Brain microvascular endothelial cell (primary cell): ENCODE measurements around the gene LRMDA.

Experiments used
- DNase-seq: peaks from one replicate; pipeline ENCODE4 v3.0.0-alpha.2; 2020
- H3K27ac ChIP-seq: fragments of 250-450 bp; sonication (Bioruptor Pico); 2 replicates; pipeline ENCODE4 v1.5.1; 2020; ENCODE audit warnings: mild to moderate bottlenecking, moderate library complexity
- H3K27me3 ChIP-seq: fragments of 250-450 bp; sonication (Bioruptor Pico); replicated peaks from 2 replicates; pipeline ENCODE4 v1.5.1; 2020; ENCODE audit warnings: mild to moderate bottlenecking
- H3K36me3 ChIP-seq: fragments of 250-450 bp; sonication (Bioruptor Pico); replicated peaks from 2 replicates; pipeline ENCODE4 v1.5.1; 2020; ENCODE audit warnings: mild to moderate bottlenecking
- H3K4me3 ChIP-seq: 2 replicates; pipeline ENCODE4 v1.5.1; 2011; ENCODE audit warnings: low read depth, mild to moderate bottlenecking, control low read depth, low read length, moderate library complexity
- CTCF ChIP-seq: IDR thresholded peaks from 2 replicates; pipeline ENCODE4 v1.5.1; 2011; ENCODE audit warnings: low read depth, mild to moderate bottlenecking, moderate library complexity, low read length, control low read depth, inconsistent platforms; ENCODE audit errors: missing control alignments
- in situ Hi-C: cut with HindIII; loops from 2 replicates; pipeline ENCODE4 v1.10.0; 2017; ENCODE audit warnings: low sequenced_read_pairs, low pct_ligation_motif_present

LRMDA gene

GRCh38 chr10:76211691-76212090, 780.3 kb downstream of the LRMDA start:
- no peak overlapping the region for H3K4me3 ChIP-seq
- no peak for DNase-seq
- in situ Hi-C loops = no loop called here
- H3K36me3 ChIP-seq = no peaks in the 10 kb centered on the region
- H3K27me3 ChIP-seq = no peaks in the 10 kb centered on the region
- H3K27ac ChIP-seq = no peak overlapping the region
- no peak for TF ChIP-seq CTCF

DNA sequence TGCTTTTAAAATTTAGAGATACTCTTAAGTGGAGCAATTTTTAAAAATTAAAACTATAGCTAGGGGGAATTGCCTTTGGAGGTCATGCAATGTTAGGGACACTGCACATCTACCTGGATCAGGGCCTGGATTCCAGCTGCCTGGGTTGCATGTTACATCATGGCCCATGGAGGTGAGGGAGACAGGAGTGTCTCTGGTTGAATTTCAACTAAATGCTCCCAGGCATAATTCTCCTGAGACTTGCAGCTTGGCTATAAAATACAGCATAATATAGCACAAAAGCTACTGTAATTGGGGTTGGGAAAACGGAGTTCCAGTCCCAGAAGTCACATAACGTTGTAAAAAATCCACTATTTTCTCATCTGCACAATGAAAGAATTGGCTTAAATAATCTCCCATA, 782.5 kb downstream of the LRMDA start:
- in situ Hi-C loops = no loop called here
- Histone ChIP-seq H3K36me3 (no peaks in the 10 kb centered on the region), H3K27me3 (no peaks in the 10 kb centered on the region), H3K4me3 (no peak overlapping the region), H3K27ac (no peak overlapping the region)
- no peak for TF ChIP-seq CTCF
- no peak for DNase-seq

GRCh38 chr10:76218035-76218434, 786.6 kb downstream of the LRMDA start:
- Histone ChIP-seq H3K4me3 (no peak overlapping the region), H3K27ac (no peak overlapping the region), H3K36me3 (no peaks in the 10 kb centered on the region), H3K27me3 (no peaks in the 10 kb centered on the region)
- TF ChIP-seq CTCF = no peak
- in situ Hi-C loops = no loop called here
- DNase-seq = no peak

DNA sequence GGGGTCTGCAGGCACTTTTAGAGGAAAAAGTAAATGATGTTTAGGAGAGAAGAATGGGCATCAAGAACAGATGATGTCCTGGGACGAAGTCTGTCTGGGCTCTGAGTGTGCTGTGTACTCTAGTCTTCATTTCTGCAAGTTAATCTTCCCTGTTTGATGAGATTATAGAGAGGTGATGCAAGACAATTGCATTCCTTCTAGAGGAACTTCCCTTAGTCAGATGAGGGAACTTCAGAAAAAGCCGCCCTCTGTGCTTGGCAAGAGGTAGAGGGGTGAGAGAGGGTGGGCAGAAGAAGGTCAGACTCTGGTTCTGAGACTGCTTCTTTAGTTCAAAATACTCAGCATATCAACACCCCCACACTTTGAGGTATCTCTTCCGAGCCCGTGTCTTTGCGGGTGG, 797.9 kb downstream of the LRMDA start:
- no peak for TF ChIP-seq CTCF
- Histone ChIP-seq H3K36me3 (no peaks in the 10 kb centered on the region), H3K27ac (no peak overlapping the region), H3K4me3 (no peak overlapping the region), H3K27me3 (no peaks in the 10 kb centered on the region)
- in situ Hi-C loops = no loop called here
- DNase-seq = no peak

DNA sequence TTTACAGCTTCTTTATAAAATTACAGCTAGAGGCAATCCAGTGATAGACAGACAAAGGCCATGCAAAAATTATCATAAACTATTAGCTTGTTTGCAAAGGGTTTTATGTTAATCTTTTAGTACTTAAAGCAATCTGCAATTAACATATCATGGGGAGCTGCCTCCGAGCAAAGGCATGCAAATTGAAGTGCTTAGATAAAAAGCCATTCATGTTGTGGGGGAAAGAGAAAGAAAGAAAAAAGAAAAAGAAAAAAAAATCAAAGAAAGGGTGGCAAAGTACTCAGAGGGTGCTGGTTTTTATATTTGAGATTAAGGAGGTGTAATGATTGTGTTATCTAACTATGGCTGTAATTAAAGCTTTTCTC, 799.5 kb downstream of the LRMDA start:
- DNase-seq = no peak
- Histone ChIP-seq H3K36me3 (no peaks in the 10 kb centered on the region), H3K4me3 (no peak overlapping the region), H3K27ac (no peak overlapping the region), H3K27me3 (no peaks in the 10 kb centered on the region)
- in situ Hi-C loops = no loop called here
- no peak for TF ChIP-seq CTCF

- Histone ChIP-seq H3K27ac (no peak overlapping the region), H3K27me3 (no peaks in the 10 kb centered on the region), H3K36me3 (no peaks in the 10 kb centered on the region), H3K4me3 (no peak overlapping the region)
- no peak for TF ChIP-seq CTCF
- DNase-seq = no peak
- in situ Hi-C loops = no loop called here
Measured at GRCh38 chr10:76231286-76231934, 800.0 kb downstream of the LRMDA start.
